SK-N-SH treated with all-trans-retinoic acid at 6 μM for 48 hours (cell line): ENCODE results near the gene SLC28A1.

Experiments used
- ATAC-seq: fragments of 200-7000 bp; cut with Tn5 transposase; 3 replicates; pipeline ENCODE4 v1.9.1; 2020; ENCODE audit warnings: mild to moderate bottlenecking, moderate library complexity
- ARNTL ChIP-seq: fragments of 450-650 bp; formaldehyde crosslinking; IDR thresholded peaks from 2 replicates; pipeline ENCODE4 v1.5.0; 2020; ENCODE audit warnings: low read depth, mild to moderate bottlenecking, moderate library complexity, borderline replicate concordance
- BACH2 ChIP-seq: fragments of 250-450 bp; sonication (Bioruptor Pico); IDR thresholded peaks from 2 replicates; pipeline ENCODE4 v1.9.0; 2021; ENCODE audit warnings: mild to moderate bottlenecking, borderline replicate concordance
- ESRRG ChIP-seq: fragments of 250-450 bp; sonication (Bioruptor Pico); IDR thresholded peaks from 2 replicates; pipeline ENCODE4 v1.6.1; 2021; ENCODE audit warnings: mild to moderate bottlenecking
- GLIS3 ChIP-seq: fragments of 250-450 bp; sonication (Bioruptor Pico); IDR thresholded peaks from 2 replicates; pipeline ENCODE4 v1.5.0; 2020; ENCODE audit warnings: mild to moderate bottlenecking, moderate library complexity
- OSR1 ChIP-seq: fragments of 250-450 bp; sonication (Bioruptor Pico); IDR thresholded peaks from 2 replicates; pipeline ENCODE4 v1.8.0; 2022; ENCODE audit warnings: moderate library complexity, mild to moderate bottlenecking, inconsistent platforms
- PPARA ChIP-seq: fragments of 250-450 bp; sonication (Bioruptor Pico); IDR thresholded peaks from 2 replicates; pipeline ENCODE4 v1.5.0; 2020; ENCODE audit warnings: mild to moderate bottlenecking, borderline replicate concordance
- RARB ChIP-seq: fragments of 250-450 bp; sonication (Bioruptor Pico); IDR thresholded peaks from 2 replicates; pipeline ENCODE4 v1.8.0; 2021; ENCODE audit warnings: mild to moderate bottlenecking, moderate library complexity
- SNAI2 ChIP-seq: fragments of 250-450 bp; sonication (Bioruptor Pico); IDR thresholded peaks from 2 replicates; pipeline ENCODE4 v1.5.0; 2020; ENCODE audit warnings: mild to moderate bottlenecking, moderate library complexity
- TCF4 ChIP-seq: fragments of 250-450 bp; sonication (Bioruptor Pico); IDR thresholded peaks from 2 replicates; pipeline ENCODE4 v1.8.0; 2021; ENCODE audit warnings: mild to moderate bottlenecking, moderate library complexity, borderline replicate concordance
- TOX ChIP-seq: fragments of 250-450 bp; sonication (Bioruptor Pico); IDR thresholded peaks from 2 replicates; pipeline ENCODE4 v1.8.0; 2021; ENCODE audit warnings: mild to moderate bottlenecking, moderate library complexity, borderline replicate concordance
- ZC3H10 ChIP-seq: fragments of 250-450 bp; sonication (Bioruptor Pico); IDR thresholded peaks from 2 replicates; pipeline ENCODE4 v1.5.1; 2021; ENCODE audit warnings: mild to moderate bottlenecking, moderate library complexity
- ZNF565 ChIP-seq: fragments of 450-650 bp; formaldehyde crosslinking; conservative IDR thresholded peaks from 2 replicates; pipeline ENCODE4 v1.5.0; 2020; ENCODE audit warnings: low read depth, mild to moderate bottlenecking, moderate library complexity
- ZNF70 ChIP-seq: fragments of 450-650 bp; formaldehyde crosslinking; IDR thresholded peaks from 2 replicates; pipeline ENCODE4 v1.5.0; 2020; ENCODE audit warnings: mild to moderate bottlenecking, moderate library complexity
- ZNF8 ChIP-seq: fragments of 450-650 bp; formaldehyde crosslinking; IDR thresholded peaks from 2 replicates; pipeline ENCODE4 v1.5.0; 2020; ENCODE audit warnings: mild to moderate bottlenecking, moderate library complexity
- TF ChIP-seq, protein P1 (sequence below): fragments of 250-450 bp; sonication (Bioruptor Pico); IDR thresholded peaks from 2 replicates; pipeline ENCODE4 v1.5.0; 2020; ENCODE audit warnings: mild to moderate bottlenecking, moderate library complexity
- TF ChIP-seq, protein P2 (sequence below): fragments of 250-450 bp; sonication (Bioruptor Pico); IDR thresholded peaks from 2 replicates; pipeline ENCODE4 v1.8.0; 2020; ENCODE audit warnings: mild to moderate bottlenecking, moderate library complexity, borderline replicate concordance
- TF ChIP-seq, protein P3 (sequence below): fragments of 250-450 bp; sonication (Bioruptor Pico); IDR thresholded peaks from 2 replicates; pipeline ENCODE4 v1.8.0; 2021; ENCODE audit warnings: low read depth, mild to moderate bottlenecking, moderate library complexity, borderline replicate concordance
- TF ChIP-seq, protein P4 (sequence below): fragments of 250-450 bp; sonication (Bioruptor Pico); IDR thresholded peaks from 2 replicates; pipeline ENCODE4 v1.5.1; 2020; ENCODE audit warnings: low read depth, mild to moderate bottlenecking, moderate library complexity

Gene SLC28A1

DNA sequence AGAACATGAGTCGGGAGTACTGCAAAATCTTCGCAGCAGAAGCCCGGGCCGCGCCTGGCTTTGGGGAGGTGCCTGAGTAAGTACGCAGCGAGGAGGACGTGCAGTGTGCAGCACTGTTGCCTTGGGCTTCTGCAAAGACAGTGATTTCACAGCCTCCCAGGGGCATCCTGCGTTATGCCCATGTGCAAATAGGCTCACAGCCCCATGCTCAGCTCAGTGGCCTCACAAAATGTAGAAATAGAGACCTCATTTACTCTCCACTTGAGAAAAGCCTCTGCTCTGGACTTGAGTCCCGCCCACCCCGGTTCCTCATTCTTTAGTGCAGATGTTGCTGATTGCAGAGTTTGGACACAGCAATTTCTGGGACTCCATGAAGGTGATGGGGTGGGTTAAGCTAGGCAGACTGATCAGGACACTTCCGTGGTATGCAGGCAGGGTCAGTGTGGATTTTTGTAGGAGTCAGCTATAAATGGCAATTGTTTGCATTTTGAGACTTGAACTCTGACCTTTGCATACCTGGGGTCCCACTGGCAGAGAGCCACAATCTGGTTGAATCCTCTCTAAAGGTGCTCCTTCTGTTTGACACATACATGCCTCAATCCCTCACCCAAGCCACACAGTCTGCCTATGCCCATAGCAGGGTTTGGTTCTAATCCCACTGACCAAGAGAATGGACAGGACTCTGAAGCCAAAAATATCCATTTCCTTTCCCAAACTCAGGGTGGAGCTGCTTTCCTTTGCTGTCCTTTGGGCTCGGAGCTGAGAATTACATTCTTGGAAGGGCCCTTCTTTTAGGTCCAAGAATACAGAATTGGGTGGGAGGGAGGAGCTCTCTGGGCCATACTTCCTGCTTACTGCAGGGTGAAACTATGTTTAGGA, 20.7 kb upstream of the SLC28A1 start:
- TF ChIP-seq PPARA (CRISPR knock-in tag) (no peak), ZC3H10 (CRISPR knock-in tag) (no peak), GLIS3 (CRISPR knock-in tag) (no peak)
- TF ChIP-seq, protein P1, sequence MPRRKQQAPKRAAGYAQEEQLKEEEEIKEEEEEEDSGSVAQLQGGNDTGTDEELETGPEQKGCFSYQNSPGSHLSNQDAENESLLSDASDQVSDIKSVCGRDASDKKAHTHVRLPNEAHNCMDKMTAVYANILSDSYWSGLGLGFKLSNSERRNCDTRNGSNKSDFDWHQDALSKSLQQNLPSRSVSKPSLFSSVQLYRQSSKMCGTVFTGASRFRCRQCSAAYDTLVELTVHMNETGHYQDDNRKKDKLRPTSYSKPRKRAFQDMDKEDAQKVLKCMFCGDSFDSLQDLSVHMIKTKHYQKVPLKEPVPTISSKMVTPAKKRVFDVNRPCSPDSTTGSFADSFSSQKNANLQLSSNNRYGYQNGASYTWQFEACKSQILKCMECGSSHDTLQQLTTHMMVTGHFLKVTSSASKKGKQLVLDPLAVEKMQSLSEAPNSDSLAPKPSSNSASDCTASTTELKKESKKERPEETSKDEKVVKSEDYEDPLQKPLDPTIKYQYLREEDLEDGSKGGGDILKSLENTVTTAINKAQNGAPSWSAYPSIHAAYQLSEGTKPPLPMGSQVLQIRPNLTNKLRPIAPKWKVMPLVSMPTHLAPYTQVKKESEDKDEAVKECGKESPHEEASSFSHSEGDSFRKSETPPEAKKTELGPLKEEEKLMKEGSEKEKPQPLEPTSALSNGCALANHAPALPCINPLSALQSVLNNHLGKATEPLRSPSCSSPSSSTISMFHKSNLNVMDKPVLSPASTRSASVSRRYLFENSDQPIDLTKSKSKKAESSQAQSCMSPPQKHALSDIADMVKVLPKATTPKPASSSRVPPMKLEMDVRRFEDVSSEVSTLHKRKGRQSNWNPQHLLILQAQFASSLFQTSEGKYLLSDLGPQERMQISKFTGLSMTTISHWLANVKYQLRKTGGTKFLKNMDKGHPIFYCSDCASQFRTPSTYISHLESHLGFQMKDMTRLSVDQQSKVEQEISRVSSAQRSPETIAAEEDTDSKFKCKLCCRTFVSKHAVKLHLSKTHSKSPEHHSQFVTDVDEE (CRISPR knock-in tag): no peak
- peak; percentile 31; the same call in 2 of the 3 replicates for ATAC-seq

DNA sequence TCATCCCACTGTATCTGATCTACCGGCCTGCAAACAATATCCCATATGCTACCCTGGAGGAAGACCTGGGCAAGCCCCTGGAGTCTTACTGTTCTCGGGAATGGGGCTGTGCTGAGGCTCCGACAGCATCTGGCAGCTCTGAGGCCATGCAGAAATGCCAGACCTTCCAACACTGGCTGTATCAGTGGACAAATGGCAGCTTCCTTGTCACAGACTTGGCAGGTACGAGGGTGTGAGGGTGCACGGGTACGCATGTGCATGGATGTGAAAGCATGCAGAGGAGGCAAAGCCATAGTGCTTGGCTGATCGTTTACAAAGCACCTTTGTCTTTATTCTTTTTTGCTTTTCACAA, 20.0 kb upstream of the SLC28A1 start:
- ATAC-seq: no peak
- TF ChIP-seq RARB (CRISPR knock-in tag) (no peak), ZNF70 (no peak), OSR1 (CRISPR knock-in tag) (no peak), BACH2 (CRISPR knock-in tag) (no peak), GLIS3 (CRISPR knock-in tag) (no peak)

DNA sequence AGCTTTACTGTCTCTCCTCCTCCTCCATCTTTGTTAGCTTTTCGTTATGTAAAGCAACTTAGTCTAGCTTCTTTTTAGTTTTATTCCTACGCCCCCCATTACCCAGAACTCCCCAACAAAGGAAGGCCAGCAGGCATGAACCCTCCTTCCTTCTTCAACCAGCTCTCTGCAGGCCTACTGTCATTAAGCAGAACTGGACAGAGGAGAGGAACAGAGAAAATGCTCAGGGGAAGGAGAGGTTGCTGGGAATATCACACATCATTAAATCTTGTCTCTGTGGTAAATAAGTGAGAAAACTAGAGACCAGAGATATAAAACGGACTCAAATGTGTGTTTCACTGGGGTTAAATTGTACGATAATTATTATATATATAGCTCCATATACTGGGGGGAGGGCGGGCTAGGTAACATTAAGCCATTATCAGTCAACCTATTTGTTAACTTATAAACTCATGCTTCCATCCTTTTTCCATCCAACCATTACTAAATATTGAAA, 19.3 kb upstream of the SLC28A1 start:
- no peak for ATAC-seq

DNA sequence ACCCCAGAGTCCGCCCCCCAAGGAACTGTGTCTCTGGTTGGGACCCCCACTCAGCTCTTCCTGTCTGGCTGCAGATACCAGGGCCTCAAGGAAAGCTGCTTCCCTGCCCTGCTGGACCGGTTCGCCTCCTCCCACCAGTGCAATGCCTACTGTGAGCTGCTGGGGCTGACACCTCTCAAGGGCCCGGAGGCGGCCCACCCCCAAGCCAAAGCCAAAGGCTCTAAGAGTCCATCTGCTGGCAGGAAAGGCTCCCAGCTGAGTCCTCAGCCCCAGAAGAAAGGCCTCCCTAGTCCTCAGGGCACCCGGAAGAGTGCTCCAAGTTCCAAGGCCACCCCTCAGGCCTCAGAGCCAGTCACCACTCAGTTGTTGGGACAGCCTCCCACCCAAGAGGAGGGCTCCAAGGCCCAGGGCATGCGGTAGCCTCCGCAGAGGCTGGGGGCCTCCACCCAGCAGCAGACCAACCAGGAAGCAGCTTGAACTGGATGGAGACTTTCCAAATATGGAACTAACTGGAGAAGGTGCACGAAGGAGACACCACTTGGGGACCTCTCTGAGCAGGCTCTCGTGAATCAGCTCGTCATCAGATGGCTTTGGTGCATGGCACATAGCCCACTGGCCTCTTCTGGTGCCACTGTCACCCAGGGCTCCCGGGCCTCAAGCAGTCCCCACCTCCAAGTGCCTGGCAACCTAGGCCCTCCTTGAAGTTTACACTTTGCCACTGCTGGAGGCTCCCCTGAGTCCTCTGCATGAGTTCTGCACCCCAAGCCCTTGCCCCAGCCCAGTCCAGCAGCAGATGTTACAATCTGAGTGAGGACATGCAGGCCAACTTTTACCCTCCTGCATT, 16.2 kb upstream of the SLC28A1 start:
- no peak for ATAC-seq
- TF ChIP-seq, protein P2, sequence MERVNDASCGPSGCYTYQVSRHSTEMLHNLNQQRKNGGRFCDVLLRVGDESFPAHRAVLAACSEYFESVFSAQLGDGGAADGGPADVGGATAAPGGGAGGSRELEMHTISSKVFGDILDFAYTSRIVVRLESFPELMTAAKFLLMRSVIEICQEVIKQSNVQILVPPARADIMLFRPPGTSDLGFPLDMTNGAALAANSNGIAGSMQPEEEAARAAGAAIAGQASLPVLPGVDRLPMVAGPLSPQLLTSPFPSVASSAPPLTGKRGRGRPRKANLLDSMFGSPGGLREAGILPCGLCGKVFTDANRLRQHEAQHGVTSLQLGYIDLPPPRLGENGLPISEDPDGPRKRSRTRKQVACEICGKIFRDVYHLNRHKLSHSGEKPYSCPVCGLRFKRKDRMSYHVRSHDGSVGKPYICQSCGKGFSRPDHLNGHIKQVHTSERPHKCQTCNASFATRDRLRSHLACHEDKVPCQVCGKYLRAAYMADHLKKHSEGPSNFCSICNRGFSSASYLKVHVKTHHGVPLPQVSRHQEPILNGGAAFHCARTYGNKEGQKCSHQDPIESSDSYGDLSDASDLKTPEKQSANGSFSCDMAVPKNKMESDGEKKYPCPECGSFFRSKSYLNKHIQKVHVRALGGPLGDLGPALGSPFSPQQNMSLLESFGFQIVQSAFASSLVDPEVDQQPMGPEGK (CRISPR knock-in tag): no peak
- TF ChIP-seq BACH2 (CRISPR knock-in tag) (no peak), TCF4 (CRISPR knock-in tag) (no peak), ARNTL (CRISPR knock-in tag) (no peak), ESRRG (CRISPR knock-in tag) (no peak), TOX (CRISPR knock-in tag) (no peak), RARB (CRISPR knock-in tag) (no peak), OSR1 (CRISPR knock-in tag) (no peak), SNAI2 (CRISPR knock-in tag) (no peak), ZNF565 (CRISPR knock-in tag) (no peak)
- TF ChIP-seq, protein P3, sequence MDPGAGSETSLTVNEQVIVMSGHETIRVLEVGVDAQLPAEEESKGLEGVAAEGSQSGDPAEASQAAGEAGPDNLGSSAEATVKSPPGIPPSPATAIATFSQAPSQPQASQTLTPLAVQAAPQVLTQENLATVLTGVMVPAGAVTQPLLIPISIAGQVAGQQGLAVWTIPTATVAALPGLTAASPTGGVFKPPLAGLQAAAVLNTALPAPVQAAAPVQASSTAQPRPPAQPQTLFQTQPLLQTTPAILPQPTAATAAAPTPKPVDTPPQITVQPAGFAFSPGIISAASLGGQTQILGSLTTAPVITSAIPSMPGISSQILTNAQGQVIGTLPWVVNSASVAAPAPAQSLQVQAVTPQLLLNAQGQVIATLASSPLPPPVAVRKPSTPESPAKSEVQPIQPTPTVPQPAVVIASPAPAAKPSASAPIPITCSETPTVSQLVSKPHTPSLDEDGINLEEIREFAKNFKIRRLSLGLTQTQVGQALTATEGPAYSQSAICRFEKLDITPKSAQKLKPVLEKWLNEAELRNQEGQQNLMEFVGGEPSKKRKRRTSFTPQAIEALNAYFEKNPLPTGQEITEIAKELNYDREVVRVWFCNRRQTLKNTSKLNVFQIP (CRISPR knock-in tag): no peak
- TF ChIP-seq, protein P1 (CRISPR knock-in tag): no peak

More for the DNA sequence above, 19.3 kb upstream of the SLC28A1 start:
- TF ChIP-seq, protein P2 (CRISPR knock-in tag): no peak
- TF ChIP-seq TOX (CRISPR knock-in tag) (no peak), ZNF8 (CRISPR knock-in tag) (no peak), GLIS3 (CRISPR knock-in tag) (no peak), ZNF70 (no peak), TCF4 (CRISPR knock-in tag) (no peak), ESRRG (CRISPR knock-in tag) (no peak)
- TF ChIP-seq, protein P4, sequence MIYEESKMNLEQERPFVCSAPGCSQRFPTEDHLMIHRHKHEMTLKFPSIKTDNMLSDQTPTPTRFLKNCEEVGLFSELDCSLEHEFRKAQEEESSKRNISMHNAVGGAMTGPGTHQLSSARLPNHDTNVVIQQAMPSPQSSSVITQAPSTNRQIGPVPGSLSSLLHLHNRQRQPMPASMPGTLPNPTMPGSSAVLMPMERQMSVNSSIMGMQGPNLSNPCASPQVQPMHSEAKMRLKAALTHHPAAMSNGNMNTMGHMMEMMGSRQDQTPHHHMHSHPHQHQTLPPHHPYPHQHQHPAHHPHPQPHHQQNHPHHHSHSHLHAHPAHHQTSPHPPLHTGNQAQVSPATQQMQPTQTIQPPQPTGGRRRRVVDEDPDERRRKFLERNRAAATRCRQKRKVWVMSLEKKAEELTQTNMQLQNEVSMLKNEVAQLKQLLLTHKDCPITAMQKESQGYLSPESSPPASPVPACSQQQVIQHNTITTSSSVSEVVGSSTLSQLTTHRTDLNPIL (CRISPR knock-in tag): no peak
